Smooth muscle cell (in vitro differentiated cells): ENCODE data around the gene ARMCX4. TPM values are rescaled to one million over a fixed set of nuclear protein-coding genes. Genes with fewer than 3 reads are reported as not detected.
"Not testable (repeated sequence)": the region's sequence is repeated elsewhere in the genome, so short reads cannot be mapped to it uniquely, and the experiment has no call there.

ENCODE experiments used
- DNase-seq: peaks from one replicate; lab custom pipeline; 2025; ENCODE audit not compliant: unreplicated experiment; lab: John Stamatoyannopoulos, UW
- H2AFZ ChIP-seq: fragments of 200-600 bp; sonication (generic); 2 replicates; pipeline ENCODE4 v1.6.0; 2016; ENCODE audit warnings: antibody characterized with exemption, low read depth, mild to moderate bottlenecking
- H3F3A ChIP-seq: fragments of 200-600 bp; sonication (generic); 2 replicates; pipeline ENCODE4 v1.6.0; 2017; ENCODE audit warnings: antibody characterized with exemption, low read depth
- H3K27ac ChIP-seq: fragments of 200-600 bp; sonication (generic); 2 replicates; pipeline ENCODE4 v1.5.1; 2016; ENCODE audit warnings: low read depth, mild to moderate bottlenecking
- H3K27me3 ChIP-seq: fragments of 200-600 bp; sonication (generic); 2 replicates; pipeline ENCODE4 v1.6.1; 2016; ENCODE audit warnings: low read depth, mild to moderate bottlenecking
- H3K36me3 ChIP-seq: fragments of 200-600 bp; sonication (generic); 2 replicates; pipeline ENCODE4 v1.5.1; 2016; ENCODE audit warnings: low read depth
- H3K4me1 ChIP-seq: fragments of 200-600 bp; sonication (generic); 2 replicates; pipeline ENCODE4 v1.5.1; 2016; ENCODE audit warnings: low read depth
- H3K4me2 ChIP-seq: fragments of 200-600 bp; sonication (generic); 2 replicates; pipeline ENCODE4 v1.6.0; 2016; ENCODE audit warnings: mild to moderate bottlenecking
- H3K4me3 ChIP-seq: fragments of 200-600 bp; sonication (generic); 2 replicates; pipeline ENCODE4 v1.5.1; 2016; ENCODE audit warnings: mild to moderate bottlenecking
- H3K79me2 ChIP-seq: fragments of 200-600 bp; sonication (generic); 2 replicates; pipeline ENCODE4 v1.6.0; 2016; ENCODE audit warnings: low read depth, mild to moderate bottlenecking
- H3K9ac ChIP-seq: fragments of 200-600 bp; sonication (generic); 2 replicates; pipeline ENCODE4 v1.6.0; 2016; ENCODE audit warnings: low read depth
- H3K9me3 ChIP-seq: fragments of 200-600 bp; sonication (generic); replicated peaks from 2 replicates; pipeline ENCODE4 v1.5.1; 2016; ENCODE audit warnings: low read depth
- H4K20me1 ChIP-seq: fragments of 200-600 bp; sonication (generic); 2 replicates; pipeline ENCODE4 v1.6.0; 2016; ENCODE audit warnings: low read depth
- WGBS: methylation state at CpG from one replicate; pipeline ENCODE4 v1.1.7; 2016; ENCODE audit warnings: low lambda C conversion rate; 5-methylcytosine and 5-hydroxymethylcytosine counted together
- polyA plus RNA-seq: library from polyadenylated mRNA; unstranded; fragments of >200 nt; fragmentation: Nextera tagmentation; extraction: Ambion mirVana; gene quantifications from 2 replicates; pipeline ENCODE4 v1.2.1, GENCODE V29; 2016
- total RNA-seq: library from RNA; depleted of rRNA; stranded (reverse); fragments of >200 nt; gene quantifications from 2 replicates; pipeline ENCODE4 v1.2.3, GENCODE V29; 2014
- TF ChIP-seq, protein P1 (sequence below): fragments of 200-600 bp; sonication (generic); IDR thresholded peaks from 2 replicates; pipeline ENCODE4 v1.5.1; 2017; ENCODE audit warnings: borderline replicate concordance, mild to moderate bottlenecking, antibody characterized with exemption; ENCODE audit not compliant: insufficient read depth, poor library complexity, severe bottlenecking

Gene ARMCX4
- total and polyA plus RNA-seq, 2 experiments from 2014 or later: 3.7 to 4.5 TPM

DNA sequence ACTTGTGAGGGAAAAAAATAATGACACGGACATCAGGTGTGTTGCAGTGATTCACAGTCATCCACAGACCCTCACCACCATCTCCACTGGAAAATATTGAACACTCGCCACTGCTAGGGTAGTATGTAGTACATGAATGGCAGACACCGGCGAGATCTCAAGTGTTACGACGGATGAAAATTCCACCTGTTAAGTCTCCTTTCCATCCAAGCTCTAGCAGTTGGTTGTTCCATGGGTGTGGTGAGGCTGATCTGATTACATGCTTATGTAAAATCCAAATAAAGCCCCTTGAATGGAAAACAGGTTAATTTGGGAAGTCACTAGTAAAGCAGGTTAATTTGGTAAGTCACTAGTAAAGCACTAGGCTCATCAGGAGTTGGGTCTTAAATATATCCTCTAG is 1.1 kb upstream of the ARMCX4 start:
- 85% methylated on average over 6 of the region's 6 CpGs for WGBS
- H3K4me1 ChIP-seq: no peaks in the 10 kb centered on the region
- H3F3A ChIP-seq: no peaks in the 10 kb centered on the region
- no peaks in the 10 kb centered on the region for H3K36me3 ChIP-seq
- H4K20me1 ChIP-seq: no peaks in the 10 kb centered on the region
- H3K4me2 ChIP-seq: no peak overlapping the region
- no peaks in the 10 kb centered on the region for H3K9me3 ChIP-seq
- H2AFZ ChIP-seq: no peak overlapping the region
- H3K27me3 ChIP-seq: no peaks in the 10 kb centered on the region
- TF ChIP-seq, protein P1, sequence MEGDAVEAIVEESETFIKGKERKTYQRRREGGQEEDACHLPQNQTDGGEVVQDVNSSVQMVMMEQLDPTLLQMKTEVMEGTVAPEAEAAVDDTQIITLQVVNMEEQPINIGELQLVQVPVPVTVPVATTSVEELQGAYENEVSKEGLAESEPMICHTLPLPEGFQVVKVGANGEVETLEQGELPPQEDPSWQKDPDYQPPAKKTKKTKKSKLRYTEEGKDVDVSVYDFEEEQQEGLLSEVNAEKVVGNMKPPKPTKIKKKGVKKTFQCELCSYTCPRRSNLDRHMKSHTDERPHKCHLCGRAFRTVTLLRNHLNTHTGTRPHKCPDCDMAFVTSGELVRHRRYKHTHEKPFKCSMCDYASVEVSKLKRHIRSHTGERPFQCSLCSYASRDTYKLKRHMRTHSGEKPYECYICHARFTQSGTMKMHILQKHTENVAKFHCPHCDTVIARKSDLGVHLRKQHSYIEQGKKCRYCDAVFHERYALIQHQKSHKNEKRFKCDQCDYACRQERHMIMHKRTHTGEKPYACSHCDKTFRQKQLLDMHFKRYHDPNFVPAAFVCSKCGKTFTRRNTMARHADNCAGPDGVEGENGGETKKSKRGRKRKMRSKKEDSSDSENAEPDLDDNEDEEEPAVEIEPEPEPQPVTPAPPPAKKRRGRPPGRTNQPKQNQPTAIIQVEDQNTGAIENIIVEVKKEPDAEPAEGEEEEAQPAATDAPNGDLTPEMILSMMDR: no peak
- H3K79me2 ChIP-seq: no peaks in the 10 kb centered on the region
- no peak overlapping the region for H3K27ac ChIP-seq
- DNase-seq: no peak
- no peak overlapping the region for H3K9ac ChIP-seq
- H3K4me3 ChIP-seq: no peak overlapping the region

- H3F3A ChIP-seq: no peaks in the 10 kb centered on the region
- no peaks in the 10 kb centered on the region for H4K20me1 ChIP-seq
- no peaks in the 10 kb centered on the region for H3K36me3 ChIP-seq
- DNase-seq: no peak
- TF ChIP-seq, protein P1: no peak
- no peak overlapping the region for H3K4me2 ChIP-seq
- no peak overlapping the region for H3K27ac ChIP-seq
- no peaks in the 10 kb centered on the region for H3K79me2 ChIP-seq
- no peak overlapping the region for H3K4me3 ChIP-seq
- H3K9ac ChIP-seq: no peak overlapping the region
- no peaks in the 10 kb centered on the region for H3K4me1 ChIP-seq
- no peaks in the 10 kb centered on the region for H3K9me3 ChIP-seq
- H2AFZ ChIP-seq: no peak overlapping the region
- H3K27me3 ChIP-seq: no peaks in the 10 kb centered on the region
- 64% methylated on average over 2 of the region's 2 CpGs for WGBS
These were observed 3.5 kb downstream of the ARMCX4 start for GRCh38 chrX:101488796-101489195.

DNA sequence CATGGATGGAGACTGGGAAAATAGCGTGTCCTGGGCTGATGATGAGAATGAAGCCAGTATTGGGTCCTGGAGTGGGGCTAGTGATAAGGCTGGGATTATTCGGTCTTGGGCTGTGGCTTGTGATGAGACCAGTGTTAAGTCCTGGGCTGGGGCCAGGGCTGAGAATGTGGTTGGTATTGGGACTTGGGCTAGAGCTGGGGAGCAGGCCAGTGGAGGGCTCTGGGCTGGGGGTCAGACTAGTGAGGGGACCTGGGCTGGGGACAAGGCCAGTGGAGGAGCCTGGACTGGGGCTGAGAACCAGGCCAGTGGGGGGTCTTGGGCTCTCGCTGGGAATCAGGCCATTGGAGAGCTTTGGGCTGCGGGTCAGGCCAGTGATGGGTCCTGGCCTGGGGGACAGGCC is 6.7 kb downstream of the ARMCX4 start:
- Histone ChIP-seq H4K20me1 (no peaks in the 10 kb centered on the region), H3K27me3 (no peaks in the 10 kb centered on the region), H3K4me2 (no peak overlapping the region), H3F3A (no peaks in the 10 kb centered on the region), H3K4me1 (no peaks in the 10 kb centered on the region), H3K79me2 (no peaks in the 10 kb centered on the region), H3K9ac (no peak overlapping the region), H3K4me3 (no peak overlapping the region), H2AFZ (no peak overlapping the region), H3K36me3 (no peaks in the 10 kb centered on the region), H3K27ac (no peak overlapping the region), H3K9me3 (no peaks in the 10 kb centered on the region)
- TF ChIP-seq, protein P1: no peak
- no peak for DNase-seq
- 84% methylated on average over 4 of the region's 4 CpGs for WGBS

DNA sequence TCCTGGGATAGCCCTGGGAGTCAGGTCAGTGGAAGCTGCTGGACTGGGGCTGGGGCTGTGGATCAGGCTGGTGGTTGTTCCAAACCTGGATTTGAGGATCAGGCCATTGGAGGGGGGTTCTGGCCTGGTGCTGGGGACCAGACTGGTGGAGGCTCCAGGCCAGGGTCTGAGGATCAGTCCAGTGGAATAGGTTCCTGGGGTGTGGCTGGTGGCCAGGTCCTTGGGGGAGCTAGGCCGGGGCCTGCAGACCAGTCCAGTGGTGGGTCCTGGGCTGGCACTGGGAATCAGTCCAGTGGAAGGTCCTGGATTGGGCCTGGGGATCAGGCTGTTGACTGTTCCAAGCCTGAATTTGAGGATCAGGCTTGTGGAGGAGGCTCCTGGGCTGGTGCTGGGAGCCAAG is 8.0 kb downstream of the ARMCX4 start:
- no peaks in the 10 kb centered on the region for H3K27me3 ChIP-seq
- no peaks in the 10 kb centered on the region for H3F3A ChIP-seq
- H3K79me2 ChIP-seq: no peaks in the 10 kb centered on the region
- no peak overlapping the region for H2AFZ ChIP-seq
- no peak for DNase-seq
- H3K4me1 ChIP-seq: no peaks in the 10 kb centered on the region
- no peak overlapping the region for H3K4me2 ChIP-seq
- no peak overlapping the region for H3K27ac ChIP-seq
- TF ChIP-seq, protein P1: no peak
- H3K9me3 ChIP-seq: no peaks in the 10 kb centered on the region
- H4K20me1 ChIP-seq: no peaks in the 10 kb centered on the region
- H3K4me3 ChIP-seq: no peak overlapping the region
- WGBS: 93% methylated on average over 1 of the region's 1 CpG
- H3K9ac ChIP-seq: no peak overlapping the region
- no peaks in the 10 kb centered on the region for H3K36me3 ChIP-seq

DNA sequence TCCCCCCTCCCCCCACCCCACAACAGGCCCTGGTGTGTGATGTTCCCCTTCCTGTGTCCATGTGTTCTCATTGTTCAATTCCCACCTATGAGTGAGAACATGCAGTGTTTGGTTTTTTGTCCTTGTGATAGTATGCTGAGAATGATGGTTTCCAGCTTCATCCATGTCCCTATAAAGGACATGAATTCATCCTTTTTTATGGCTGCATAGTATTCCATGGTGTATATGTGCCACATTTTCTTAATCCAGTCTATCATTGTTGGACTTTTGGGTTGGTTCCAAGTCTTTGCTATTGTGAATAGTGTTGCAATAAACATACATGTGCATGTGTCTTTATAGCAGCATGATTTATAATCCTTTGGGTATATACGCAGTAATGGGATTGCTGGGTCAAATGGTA is 17.7 kb downstream of the ARMCX4 start:
- H3K9me3 ChIP-seq, H3K4me1 ChIP-seq, H3K27ac ChIP-seq, H3K4me3 ChIP-seq, H3K4me2 ChIP-seq, H3K36me3 ChIP-seq, H3K9ac ChIP-seq, H3F3A ChIP-seq, H4K20me1 ChIP-seq, DNase-seq, H2AFZ ChIP-seq, H3K27me3 ChIP-seq, H3K79me2 ChIP-seq: not testable (repeated sequence)
- WGBS: 100% methylated on average over 1 of the region's 1 CpG
